Vagina (tissue), 2 donors: ENCODE results near the gene SLC6A7. TPM values are rescaled to one million over a fixed set of nuclear protein-coding genes. Genes with fewer than 3 reads are reported as not detected.

Experiments
- DNase-seq, 2 donors: peaks; one replicate each; pipeline ENCODE4 v3.0.0-alpha.2; 2017; ENCODE audit errors: extremely low spot score in 2 of 2
- H3K27ac ChIP-seq: fragments of 200-600 bp; sonication (generic); one replicate; pipeline ENCODE4 v1.5.1; 2019
- H3K27me3 ChIP-seq: fragments of 200-600 bp; sonication (generic); one replicate; pipeline ENCODE4 v1.5.1; 2019
- H3K36me3 ChIP-seq, 2 donors: fragments of 200-600 bp; sonication (generic); one replicate each; pipeline ENCODE4 v1.5.1; 2017 to 2019
- H3K4me1 ChIP-seq: fragments of 200-600 bp; sonication (generic); one replicate; pipeline ENCODE4 v1.5.1; 2019
- H3K4me3 ChIP-seq, 2 donors: fragments of 200-600 bp; sonication (generic); 1 replicate in 1 of 2; 2 replicates in 1 of 2; pipeline ENCODE4 v1.5.1; 2016 to 2019
- H3K9me3 ChIP-seq: fragments of 200-600 bp; sonication (generic); one replicate; pipeline ENCODE4 v1.5.1; 2019
- POLR2A ChIP-seq, 2 donors: fragments of 450-650 bp; IDR thresholded peaks; one replicate each; pipeline ENCODE4 v1.6.1; 2017; ENCODE audit warnings: antibody characterized with exemption in 2 of 2, mild to moderate bottlenecking in 2 of 2, moderate library complexity in 2 of 2
- POLR2AphosphoS5 ChIP-seq, 2 donors: sonication (generic); formaldehyde crosslinking; IDR thresholded peaks; one replicate each; pipeline ENCODE4 v1.9.0; 2017; ENCODE audit warnings: antibody characterized with exemption in 2 of 2, mild to moderate bottlenecking in 2 of 2, low read depth in 1 of 2; ENCODE audit not compliant: insufficient read depth in 1 of 2
- intact Hi-C: fragments of 100-400 bp; cut with DNase I; formaldehyde crosslinking; loops from one replicate; pipeline ENCODE4 v1.15.1; 2023
- total RNA-seq: library from RNA; depleted of rRNA; stranded (reverse); fragments of >200 nt; gene quantifications from one replicate; pipeline ENCODE4 v1.2.3, GENCODE V29; 2016
- TF ChIP-seq, protein P1 (sequence below), 3 experiments: fragments of 450-650 bp in 2 of 3; fragments of 200-600 bp in 1 of 3; sonication (generic) in 1 of 3; IDR thresholded peaks; one replicate each; pipeline ENCODE4 v1.5.1; 2017 to 2019; ENCODE audit warnings: antibody characterized with exemption in 3 of 3, mild to moderate bottlenecking in 2 of 3, moderate library complexity in 2 of 3

SLC6A7 gene
- total RNA-seq, 1 donor from 2014 or later = 0.25 TPM

DNA sequence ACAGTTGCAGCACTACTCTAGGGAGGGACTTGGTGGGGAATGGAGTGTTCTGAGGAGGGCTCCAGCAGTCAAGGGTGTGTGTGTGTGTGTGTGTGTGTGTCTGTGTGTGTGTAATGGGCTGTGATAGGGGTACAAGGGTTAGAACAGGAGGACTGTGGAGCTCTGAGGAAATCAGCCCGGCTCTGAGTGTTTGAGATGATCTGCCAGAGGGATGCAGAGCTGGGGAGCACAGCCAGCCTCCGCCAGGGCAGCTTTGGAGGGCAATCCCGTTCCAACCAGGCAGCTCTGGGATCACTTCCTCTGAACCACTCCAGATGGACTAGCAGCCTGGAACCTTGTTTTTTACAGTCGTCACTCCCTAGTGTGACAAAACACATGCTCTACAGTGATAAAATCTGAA, 3.0 kb upstream of the SLC6A7 start:
- no peaks in the 10 kb centered on the region for H3K9me3 ChIP-seq
- peaks cover 17% of the 10 kb centered on the region for H3K4me1 ChIP-seq
- no peak overlapping the region for H3K27ac ChIP-seq
- H3K36me3 ChIP-seq = no peaks in the 10 kb centered on the region
- TF ChIP-seq POLR2A (IDR thresholded peaks at IDR 0.05) (no peak), POLR2AphosphoS5 (IDR thresholded peaks at IDR 0.05; ENCODE audit: insufficient read depth in 1 of 2, low read depth in 1 of 2) (no peak)
- TF ChIP-seq, protein P1, sequence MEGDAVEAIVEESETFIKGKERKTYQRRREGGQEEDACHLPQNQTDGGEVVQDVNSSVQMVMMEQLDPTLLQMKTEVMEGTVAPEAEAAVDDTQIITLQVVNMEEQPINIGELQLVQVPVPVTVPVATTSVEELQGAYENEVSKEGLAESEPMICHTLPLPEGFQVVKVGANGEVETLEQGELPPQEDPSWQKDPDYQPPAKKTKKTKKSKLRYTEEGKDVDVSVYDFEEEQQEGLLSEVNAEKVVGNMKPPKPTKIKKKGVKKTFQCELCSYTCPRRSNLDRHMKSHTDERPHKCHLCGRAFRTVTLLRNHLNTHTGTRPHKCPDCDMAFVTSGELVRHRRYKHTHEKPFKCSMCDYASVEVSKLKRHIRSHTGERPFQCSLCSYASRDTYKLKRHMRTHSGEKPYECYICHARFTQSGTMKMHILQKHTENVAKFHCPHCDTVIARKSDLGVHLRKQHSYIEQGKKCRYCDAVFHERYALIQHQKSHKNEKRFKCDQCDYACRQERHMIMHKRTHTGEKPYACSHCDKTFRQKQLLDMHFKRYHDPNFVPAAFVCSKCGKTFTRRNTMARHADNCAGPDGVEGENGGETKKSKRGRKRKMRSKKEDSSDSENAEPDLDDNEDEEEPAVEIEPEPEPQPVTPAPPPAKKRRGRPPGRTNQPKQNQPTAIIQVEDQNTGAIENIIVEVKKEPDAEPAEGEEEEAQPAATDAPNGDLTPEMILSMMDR (IDR thresholded peaks at IDR 0.05) = no peak
- intact Hi-C loops = no loop called here
- no peaks in the 10 kb centered on the region for H3K27me3 ChIP-seq
- no peak overlapping the region for H3K4me3 ChIP-seq
- no peak for DNase-seq

DNA sequence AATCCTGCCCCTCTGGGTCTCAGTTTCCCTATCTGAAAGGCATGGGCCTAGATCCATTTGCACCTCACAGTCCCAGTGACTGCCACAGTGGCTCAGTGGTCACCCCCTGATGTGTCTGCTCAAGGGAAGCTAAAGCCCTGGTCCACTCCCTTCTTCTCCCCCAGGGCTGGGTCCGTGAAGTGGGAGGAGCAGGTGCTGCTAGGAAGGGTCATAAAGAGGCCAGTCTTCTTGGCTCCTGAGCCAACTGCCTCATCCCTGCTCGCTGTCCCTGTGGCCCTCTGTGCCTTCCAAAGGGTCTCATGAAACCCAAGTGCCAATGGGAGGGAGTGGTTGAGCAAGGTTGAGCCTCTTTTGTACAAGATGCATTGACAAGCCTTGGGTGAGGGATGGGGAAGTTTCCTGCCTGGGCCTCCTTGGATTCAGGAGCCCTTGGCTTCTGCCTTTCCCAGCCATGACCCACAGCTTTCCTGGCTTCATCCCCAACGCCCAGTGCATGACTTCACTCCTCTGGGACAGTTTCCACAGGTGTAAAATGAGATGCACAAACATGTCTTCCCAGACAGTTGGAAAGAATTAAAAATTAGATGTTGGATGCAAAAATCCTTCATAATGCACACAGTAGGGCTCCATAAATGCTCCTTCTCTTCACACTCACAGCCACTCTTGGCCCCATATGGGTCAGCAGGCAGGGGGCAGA, 1.6 kb upstream of the SLC6A7 start:
- DNase-seq = no peak
- no peaks in the 10 kb centered on the region for H3K27me3 ChIP-seq

DNA sequence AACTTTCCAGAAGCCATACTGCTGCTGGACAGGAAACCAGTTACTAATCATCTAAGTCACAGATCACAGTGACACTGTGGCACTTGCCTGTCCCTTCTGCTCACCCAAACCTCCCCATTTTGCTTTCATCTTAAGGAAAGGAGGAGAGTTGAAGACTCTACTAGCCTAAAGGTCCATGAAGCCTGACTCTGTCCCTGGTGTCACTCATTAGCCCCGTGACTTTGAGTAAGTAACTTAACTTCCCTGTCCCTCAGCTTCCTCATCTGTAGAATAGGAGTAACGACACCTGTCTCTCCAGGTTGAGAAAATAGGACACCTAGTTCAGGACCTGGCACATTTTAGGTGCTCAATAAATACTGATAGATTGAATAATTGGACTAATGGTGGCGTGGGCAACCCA, 536 bp upstream of the SLC6A7 start:
- Histone ChIP-seq H3K36me3 (no peaks in the 10 kb centered on the region), H3K4me3 (no peak overlapping the region), H3K9me3 (no peaks in the 10 kb centered on the region), H3K4me1 (peaks cover 9% of the 10 kb centered on the region), H3K27me3 (no peaks in the 10 kb centered on the region), H3K27ac (no peak overlapping the region)
- intact Hi-C loops = no loop called here
- DNase-seq = no peak
- no peak for TF ChIP-seq POLR2AphosphoS5 (IDR thresholded peaks at IDR 0.05; ENCODE audit: insufficient read depth in 1 of 2, low read depth in 1 of 2)
- TF ChIP-seq, protein P1 (IDR thresholded peaks at IDR 0.05) = no peak
- no peak for TF ChIP-seq POLR2A (IDR thresholded peaks at IDR 0.05)

More for the DNA sequence above, 1.6 kb upstream of the SLC6A7 start:
- no peak for TF ChIP-seq POLR2A (IDR thresholded peaks at IDR 0.05)
- TF ChIP-seq, protein P1 (IDR thresholded peaks at IDR 0.05) = no peak
- no peak for TF ChIP-seq POLR2AphosphoS5 (IDR thresholded peaks at IDR 0.05; ENCODE audit: insufficient read depth in 1 of 2, low read depth in 1 of 2)
- no peak overlapping the region for H3K4me3 ChIP-seq
- no peaks in the 10 kb centered on the region for H3K36me3 ChIP-seq
- H3K4me1 ChIP-seq = peaks cover 9% of the 10 kb centered on the region
- intact Hi-C loops = no loop called here
- H3K27ac ChIP-seq = no peak overlapping the region
- no peaks in the 10 kb centered on the region for H3K9me3 ChIP-seq

DNA sequence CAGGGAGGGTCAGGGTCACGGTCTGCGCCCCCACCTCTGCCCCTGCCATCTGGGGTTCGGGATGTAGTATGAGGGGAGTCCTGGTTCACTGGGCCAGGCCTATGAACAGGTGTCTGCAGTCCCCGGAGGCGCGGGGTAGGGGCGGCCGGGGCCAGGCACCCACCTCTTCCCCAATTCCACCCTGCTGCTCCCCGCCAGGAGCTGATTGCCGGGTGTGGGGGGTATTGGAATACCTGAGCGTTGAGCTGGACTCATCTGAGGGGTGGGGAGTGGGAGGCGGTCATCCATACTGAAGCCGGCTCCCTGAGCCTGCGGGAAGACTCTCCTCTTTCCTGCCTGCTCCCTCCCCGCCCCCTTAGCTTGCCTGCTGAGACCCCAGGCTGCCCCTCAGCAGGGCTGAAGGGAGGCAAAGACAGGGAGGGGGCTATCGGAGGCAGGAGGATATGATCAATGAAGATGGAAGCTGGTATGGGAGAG, 679 bp downstream of the SLC6A7 start:
- Histone ChIP-seq H3K27ac (no peak overlapping the region), H3K4me1 (peaks cover 9% of the 10 kb centered on the region), H3K4me3 (no peak overlapping the region), H3K36me3 (no peaks in the 10 kb centered on the region), H3K9me3 (no peaks in the 10 kb centered on the region), H3K27me3 (no peaks in the 10 kb centered on the region)
- no peak for DNase-seq
- TF ChIP-seq POLR2AphosphoS5 (IDR thresholded peaks at IDR 0.05; ENCODE audit: insufficient read depth in 1 of 2, low read depth in 1 of 2) = no peak
- TF ChIP-seq, protein P1 (IDR thresholded peaks at IDR 0.05) = no peak
- no peak for TF ChIP-seq POLR2A (IDR thresholded peaks at IDR 0.05)
- intact Hi-C loops = no loop called here

DNA sequence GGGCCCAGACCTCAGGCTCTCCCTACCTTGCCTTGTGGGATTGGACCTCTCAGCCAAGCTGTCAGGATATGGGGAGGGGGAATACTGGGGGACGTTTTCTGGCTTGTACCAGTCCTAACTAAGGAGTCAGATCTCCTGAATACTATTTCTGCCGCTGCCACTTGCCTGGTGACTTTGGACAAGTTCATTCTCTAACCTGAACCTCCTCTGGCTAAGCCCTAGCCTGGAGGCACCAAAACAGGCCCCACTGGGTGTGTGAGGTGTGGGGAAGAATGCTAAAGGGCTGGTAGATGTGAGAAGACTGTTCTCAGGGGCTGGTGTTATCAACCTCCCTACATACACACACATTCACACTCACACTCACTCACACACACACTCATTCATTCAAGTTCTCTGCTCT, 1.1 kb downstream of the SLC6A7 start:
- Histone ChIP-seq H3K36me3 (no peaks in the 10 kb centered on the region), H3K4me3 (no peak overlapping the region), H3K27ac (no peak overlapping the region), H3K27me3 (no peaks in the 10 kb centered on the region), H3K4me1 (peaks cover 9% of the 10 kb centered on the region), H3K9me3 (no peaks in the 10 kb centered on the region)
- intact Hi-C loops = no loop called here
- no peak for DNase-seq
- TF ChIP-seq, protein P1 (IDR thresholded peaks at IDR 0.05) = no peak
- TF ChIP-seq POLR2A (IDR thresholded peaks at IDR 0.05) (no peak), POLR2AphosphoS5 (IDR thresholded peaks at IDR 0.05; ENCODE audit: insufficient read depth in 1 of 2, low read depth in 1 of 2) (no peak)
